D721Med (cell line): ENCODE data around the gene WIF1.

Experiments used
- DNase-seq: peaks from one replicate; pipeline ENCODE4 v3.0.0; 2011; ENCODE audit warnings: low spot score; ENCODE audit not compliant: insufficient read length
- FAIRE-seq: peaks from 2 replicates; lab custom pipeline; 2011; peaks lifted over from hg19 to GRCh38; lab: Jason Lieb, UNC
- TF ChIP-seq, protein P1 (sequence below): IDR thresholded peaks from 2 replicates; pipeline ENCODE4 v1.5.1; 2012; ENCODE audit warnings: mild to moderate bottlenecking, control low read depth; ENCODE audit not compliant: insufficient read depth; ENCODE audit errors: missing control alignments

The WIF1 gene

GRCh38 chr12:65121049-65121955, at the start of gene WIF1:
TSS of gene WIF1 (minus strand) at chr12:65121305. CDS start at chr12:65121191, 114 bp downstream.
- DNase-seq (no peak), FAIRE-seq (no peak)
- TF ChIP-seq, protein P1, sequence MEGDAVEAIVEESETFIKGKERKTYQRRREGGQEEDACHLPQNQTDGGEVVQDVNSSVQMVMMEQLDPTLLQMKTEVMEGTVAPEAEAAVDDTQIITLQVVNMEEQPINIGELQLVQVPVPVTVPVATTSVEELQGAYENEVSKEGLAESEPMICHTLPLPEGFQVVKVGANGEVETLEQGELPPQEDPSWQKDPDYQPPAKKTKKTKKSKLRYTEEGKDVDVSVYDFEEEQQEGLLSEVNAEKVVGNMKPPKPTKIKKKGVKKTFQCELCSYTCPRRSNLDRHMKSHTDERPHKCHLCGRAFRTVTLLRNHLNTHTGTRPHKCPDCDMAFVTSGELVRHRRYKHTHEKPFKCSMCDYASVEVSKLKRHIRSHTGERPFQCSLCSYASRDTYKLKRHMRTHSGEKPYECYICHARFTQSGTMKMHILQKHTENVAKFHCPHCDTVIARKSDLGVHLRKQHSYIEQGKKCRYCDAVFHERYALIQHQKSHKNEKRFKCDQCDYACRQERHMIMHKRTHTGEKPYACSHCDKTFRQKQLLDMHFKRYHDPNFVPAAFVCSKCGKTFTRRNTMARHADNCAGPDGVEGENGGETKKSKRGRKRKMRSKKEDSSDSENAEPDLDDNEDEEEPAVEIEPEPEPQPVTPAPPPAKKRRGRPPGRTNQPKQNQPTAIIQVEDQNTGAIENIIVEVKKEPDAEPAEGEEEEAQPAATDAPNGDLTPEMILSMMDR: peak; percentile 30

- FAIRE-seq (no peak), DNase-seq (peak; percentile 20)
- TF ChIP-seq, protein P1: no peak
These were observed 49.2 kb upstream of the WIF1 start for GRCh38 chr12:65170209-65170881.

GRCh38 chr12:65169320-65170208, 48.5 kb upstream of the WIF1 start, which contains the start of gene LEMD3:
TSS of gene LEMD3 (plus strand) at chr12:65169583. CDS start at chr12:65169597, 14 bp downstream.
- no peak for FAIRE-seq
- TF ChIP-seq, protein P1: no peak
- peak; percentile 81 for DNase-seq

GRCh38 chr12:65168681-65169319, 47.7 kb upstream of the WIF1 start:
- DNase-seq (no peak), FAIRE-seq (no peak)
- TF ChIP-seq, protein P1: no peak

- TF ChIP-seq, protein P1: no peak
- DNase-seq (no peak), FAIRE-seq (no peak)
These were observed 43.7 kb upstream of the WIF1 start for GRCh38 chr12:65164774-65165173.

GRCh38 chr12:65164244-65164643, 43.1 kb upstream of the WIF1 start:
- TF ChIP-seq, protein P1: no peak
- DNase-seq: no peak
- FAIRE-seq: no peak
